Stomach (tissue), 9 donors: ENCODE data around the gene ERAL1. TPM values are rescaled to one million over a fixed set of nuclear protein-coding genes. Genes with fewer than 3 reads are reported as not detected.

Source experiments
- DNase-seq, 2 donors: peaks; one replicate each; pipeline versions ENCODE4 v3.0.0 to v3.0.0-alpha.2; 2013 to 2019
- H3K27ac ChIP-seq, 5 donors: fragments of 200-600 bp in 4 of 5; sonication (generic) in 4 of 5; one replicate each; pipeline ENCODE4 v1.5.1; 2013 to 2019; ENCODE audit warnings: mild to moderate bottlenecking in 1 of 5, moderate library complexity in 1 of 5
- H3K27me3 ChIP-seq, 3 donors: fragments of 200-600 bp; sonication (generic); one replicate each; pipeline ENCODE4 v1.5.1; 2017 to 2019; ENCODE audit warnings: mixed run types in 1 of 3
- H3K36me3 ChIP-seq, 4 donors: fragments of 200-600 bp; sonication (generic); 1 replicate in 3 of 4; 2 replicates in 1 of 4; pipeline ENCODE4 v1.5.1; 2016 to 2019
- H3K4me1 ChIP-seq, 4 donors: fragments of 200-600 bp; sonication (generic); one replicate each; pipeline ENCODE4 v1.5.1; 2016 to 2019
- H3K4me3 ChIP-seq, 4 donors: fragments of 200-600 bp; sonication (generic) in 3 of 4; one replicate each; pipeline ENCODE4 v1.5.1; 2016 to 2019; ENCODE audit warnings: mild to moderate bottlenecking in 1 of 4
- H3K9me3 ChIP-seq, 4 donors: fragments of 200-600 bp; sonication (generic); one replicate each; pipeline ENCODE4 v1.5.1; 2016 to 2019
- EP300 ChIP-seq: sonication (generic); formaldehyde crosslinking; IDR thresholded peaks from one replicate; pipeline ENCODE4 v1.6.1; 2017; ENCODE audit warnings: antibody characterized with exemption
- POLR2A ChIP-seq, 4 donors: fragments of 450-650 bp; IDR thresholded peaks; one replicate each; pipeline ENCODE4 v1.6.1; 2016; ENCODE audit warnings: antibody characterized with exemption in 4 of 4, control low read depth in 2 of 4, mild to moderate bottlenecking in 1 of 4, moderate library complexity in 1 of 4
- POLR2AphosphoS5 ChIP-seq, 3 donors: sonication (generic); formaldehyde crosslinking; IDR thresholded peaks; one replicate each; pipeline ENCODE4 v1.6.1; 2016; ENCODE audit warnings: antibody characterized with exemption in 3 of 3
- WGBS, 5 donors: extraction: QIAGEN DNeasy Blood & Tissue Kit in 3 of 5; methylation state at CpG; one replicate each; pipeline versions ENCODE4 v1.1.5 to v1.1.7; 2013 to 2018; 5-methylcytosine and 5-hydroxymethylcytosine counted together
- intact Hi-C: fragments of 100-400 bp; cut with DNase I; formaldehyde crosslinking; loops from one replicate; pipeline ENCODE4 v1.15.1; 2023; ENCODE audit warnings: low total_unique reads
- polyA plus RNA-seq, 3 donors: library from polyadenylated mRNA; stranded (reverse); fragments of 200-250 nt; gene quantifications; one replicate each; pipeline ENCODE4 v1.2.3, GENCODE V29; 2013
- total RNA-seq, 5 donors: library from RNA; depleted of rRNA; stranded (reverse); fragments of >200 nt; gene quantifications; one replicate each; pipeline versions ENCODE4 v1.1.0 to v1.2.3, GENCODE V29; 2014 to 2016
- TF ChIP-seq, protein P1 (sequence below), 7 experiments: fragments of 450-650 bp in 4 of 7; fragments of 200-600 bp in 3 of 7; sonication (generic) in 3 of 7; IDR thresholded peaks; one replicate each; pipeline ENCODE4 v1.5.1; 2016 to 2019; ENCODE audit warnings: antibody characterized with exemption in 7 of 7, control low read depth in 2 of 7, mild to moderate bottlenecking in 1 of 7
- donor health status: healthy with polysubstance abuse.
- donor health status: Bipolar disorder and iron deficiency.
- donor health status: healthy.

ERAL1 gene
- total and polyA plus RNA-seq, 8 donors = 23.1 to 97.0 (median 46.5) TPM

DNA sequence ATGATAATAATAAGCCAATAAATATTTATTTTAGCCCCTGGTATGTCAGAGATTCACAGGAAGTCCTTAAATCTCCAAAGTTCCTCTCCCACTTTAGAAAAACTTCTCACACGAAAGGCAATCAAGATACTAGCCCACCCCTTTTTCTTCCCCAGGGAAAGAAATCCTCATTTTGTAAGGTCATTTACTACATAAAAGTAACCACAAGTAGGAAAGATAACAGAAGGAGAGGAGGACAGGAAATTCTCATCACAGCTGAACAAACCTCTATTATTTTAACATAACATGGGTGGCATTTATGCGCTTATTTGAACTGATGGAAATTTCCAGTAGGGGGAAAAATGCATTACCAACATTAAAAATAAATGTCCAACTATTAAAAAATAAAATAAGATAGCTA lies 15.6 kb upstream of the ERAL1 start:
- no peaks in the 10 kb centered on the region for H3K9me3 ChIP-seq
- peaks cover 0 to 31% (median 21%) of the 10 kb centered on the region in 4 donors for H3K4me1 ChIP-seq
- DNase-seq = no peak
- TF ChIP-seq POLR2AphosphoS5 (IDR thresholded peaks at IDR 0.05) (no peak), EP300 (no peak), POLR2A (IDR thresholded peaks at IDR 0.05) (no peak)
- TF ChIP-seq, protein P1, sequence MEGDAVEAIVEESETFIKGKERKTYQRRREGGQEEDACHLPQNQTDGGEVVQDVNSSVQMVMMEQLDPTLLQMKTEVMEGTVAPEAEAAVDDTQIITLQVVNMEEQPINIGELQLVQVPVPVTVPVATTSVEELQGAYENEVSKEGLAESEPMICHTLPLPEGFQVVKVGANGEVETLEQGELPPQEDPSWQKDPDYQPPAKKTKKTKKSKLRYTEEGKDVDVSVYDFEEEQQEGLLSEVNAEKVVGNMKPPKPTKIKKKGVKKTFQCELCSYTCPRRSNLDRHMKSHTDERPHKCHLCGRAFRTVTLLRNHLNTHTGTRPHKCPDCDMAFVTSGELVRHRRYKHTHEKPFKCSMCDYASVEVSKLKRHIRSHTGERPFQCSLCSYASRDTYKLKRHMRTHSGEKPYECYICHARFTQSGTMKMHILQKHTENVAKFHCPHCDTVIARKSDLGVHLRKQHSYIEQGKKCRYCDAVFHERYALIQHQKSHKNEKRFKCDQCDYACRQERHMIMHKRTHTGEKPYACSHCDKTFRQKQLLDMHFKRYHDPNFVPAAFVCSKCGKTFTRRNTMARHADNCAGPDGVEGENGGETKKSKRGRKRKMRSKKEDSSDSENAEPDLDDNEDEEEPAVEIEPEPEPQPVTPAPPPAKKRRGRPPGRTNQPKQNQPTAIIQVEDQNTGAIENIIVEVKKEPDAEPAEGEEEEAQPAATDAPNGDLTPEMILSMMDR (IDR thresholded peaks at IDR 0.05) = no peak
- intact Hi-C loops = no loop called here
- no peak overlapping the region for H3K27ac ChIP-seq
- H3K4me3 ChIP-seq = no peak overlapping the region
- peaks cover 0 to 3% (median 0%) of the 10 kb centered on the region in 4 donors for H3K36me3 ChIP-seq
- H3K27me3 ChIP-seq = no peaks in the 10 kb centered on the region
- 85 to 98% (median 92%) methylated on average over 2 of the region's 2 CpGs for WGBS, 5 donors

DNA sequence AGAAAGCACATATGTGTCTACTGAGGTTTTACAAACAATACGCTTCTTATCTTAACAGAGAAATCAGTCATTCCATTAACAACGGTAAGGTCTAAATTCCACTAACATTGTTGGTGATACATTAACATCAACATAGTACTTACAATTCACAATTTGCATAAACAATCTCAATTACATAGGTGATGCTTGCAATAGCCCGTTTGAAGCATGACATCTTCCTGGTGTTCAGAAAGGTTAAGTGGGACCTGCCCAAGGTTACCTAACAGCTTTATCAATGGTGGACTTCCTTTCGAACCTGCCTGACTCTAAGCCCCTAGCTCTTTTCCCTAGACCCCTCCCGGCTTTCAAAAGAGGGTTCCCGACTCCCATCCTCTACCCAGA lies 12.9 kb upstream of the ERAL1 start:
- H3K27ac ChIP-seq = peak overlapping the region; percentile 79 to 90 (median 84)
- intact Hi-C loops = loop anchor here (10.0 kb wide), 1 partner anchor 77 kb away; no protein-coding TSS in a partner anchor
- peak overlapping the region; percentile 72 to 98 (median 84) for H3K4me3 ChIP-seq
- peaks cover 0 to 31% (median 21%) of the 10 kb centered on the region in 4 donors for H3K4me1 ChIP-seq
- no peaks in the 10 kb centered on the region for H3K36me3 ChIP-seq
- DNase-seq = peak in 1 of 2 donors; percentile 41
- WGBS, 5 donors = 0 to 3% (median 1%) methylated on average over 6 of the region's 6 CpGs
- H3K27me3 ChIP-seq = no peaks in the 10 kb centered on the region
- no peaks in the 10 kb centered on the region for H3K9me3 ChIP-seq
- no peak for TF ChIP-seq EP300
- no peak for TF ChIP-seq POLR2A (IDR thresholded peaks at IDR 0.05)
- TF ChIP-seq, protein P1 (IDR thresholded peaks at IDR 0.05) = no peak
- TF ChIP-seq POLR2AphosphoS5 (IDR thresholded peaks at IDR 0.05) = no peak

DNA sequence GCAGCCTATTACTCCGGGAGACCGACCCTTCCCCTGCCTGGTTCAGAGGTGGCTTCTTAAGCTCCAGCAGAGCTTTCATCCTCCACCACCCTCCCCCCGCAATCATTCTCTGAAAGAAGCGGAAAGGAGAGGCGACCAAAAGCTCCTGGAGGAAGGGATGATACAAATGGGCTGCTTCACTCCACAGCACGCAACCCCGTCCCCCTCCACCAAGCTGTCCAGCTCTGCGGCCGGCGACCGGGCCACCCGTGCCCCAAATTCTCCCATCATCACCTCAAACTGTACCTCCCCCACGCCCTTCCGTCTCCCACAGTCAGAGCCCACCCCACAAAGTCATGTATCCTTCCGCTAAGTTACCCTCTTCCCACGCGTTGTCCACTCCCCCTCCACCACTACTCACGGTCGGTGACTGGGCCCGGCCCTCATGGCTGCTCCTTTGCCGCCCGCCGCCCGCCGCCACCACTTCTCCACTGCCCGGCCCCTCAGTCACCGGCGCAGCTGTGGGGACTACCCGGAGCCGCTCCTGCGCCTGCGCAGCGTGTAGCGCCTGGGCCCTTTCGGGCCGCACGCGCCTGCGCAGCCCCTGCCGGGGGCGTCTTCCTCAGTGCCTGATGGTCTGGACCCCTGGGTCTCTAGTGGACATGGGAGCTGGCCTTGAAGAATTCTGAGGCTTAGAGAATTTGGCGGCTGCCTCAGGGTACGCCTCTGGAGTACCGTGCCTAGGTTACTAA lies 12.4 kb upstream of the ERAL1 start, which contains the start of gene FAM222B:
Gene FAM222B, minus strand, starts transcription at position 509 of the 731 bp plus-strand sequence. CDS start 76,123 bp downstream, outside the sequence.
- Histone ChIP-seq H3K36me3 (no peaks in the 10 kb centered on the region), H3K27ac (peak within 1 kb of the TSS; percentile 79 to 90 (median 84)), H3K27me3 (no peaks in the 10 kb centered on the region), H3K4me1 (peaks cover 0 to 31% (median 21%) of the 10 kb centered on the region in 4 donors), H3K9me3 (no peaks in the 10 kb centered on the region), H3K4me3 (peak within 1 kb of the TSS; percentile 72 to 98 (median 84))
- TF ChIP-seq, protein P1 (IDR thresholded peaks at IDR 0.05) = no peak
- peak in 1 of 4 donors; percentile 68 for TF ChIP-seq POLR2A (IDR thresholded peaks at IDR 0.05)
- no peak for TF ChIP-seq EP300
- TF ChIP-seq POLR2AphosphoS5 (IDR thresholded peaks at IDR 0.05) = peak in 2 of 3 donors; percentile 73 to 86
- intact Hi-C loops = loop anchor here (10.0 kb wide), 1 partner anchor 78 kb away; no protein-coding TSS in a partner anchor
- WGBS, 5 donors = 0 to 1% (median 0%) methylated on average over 23 to 44 of the region's 44 CpGs
- peak; percentile 84 to 96 for DNase-seq

DNA sequence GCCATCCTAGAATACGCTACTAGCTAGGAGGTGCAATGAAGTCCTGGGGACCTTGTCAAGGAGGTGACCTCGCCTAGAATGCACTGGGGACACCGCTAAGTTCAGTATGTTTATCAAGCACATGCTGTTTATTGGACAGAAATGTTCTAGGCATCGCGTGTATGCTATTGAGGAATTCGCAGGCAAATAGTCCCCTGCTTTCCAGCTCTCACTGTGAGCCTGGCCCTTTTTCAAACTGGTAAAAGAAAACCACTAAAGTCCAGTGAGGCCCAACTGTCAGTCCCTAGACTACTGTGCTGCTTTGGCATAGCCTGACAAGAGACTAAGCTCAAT lies 11.0 kb upstream of the ERAL1 start:
- Histone ChIP-seq H3K36me3 (no peaks in the 10 kb centered on the region), H3K27ac (no peak overlapping the region), H3K4me1 (peaks cover 0 to 31% (median 21%) of the 10 kb centered on the region in 4 donors), H3K4me3 (no peak overlapping the region), H3K9me3 (no peaks in the 10 kb centered on the region), H3K27me3 (no peaks in the 10 kb centered on the region)
- WGBS, 5 donors = 84 to 92% (median 87%) methylated on average over 6 of the region's 6 CpGs
- TF ChIP-seq POLR2AphosphoS5 (IDR thresholded peaks at IDR 0.05) (no peak), EP300 (no peak), POLR2A (IDR thresholded peaks at IDR 0.05) (no peak)
- TF ChIP-seq, protein P1 (IDR thresholded peaks at IDR 0.05) = no peak
- no peak for DNase-seq
- intact Hi-C loops = loop anchor here (10.0 kb wide), 1 partner anchor 79 kb away; no protein-coding TSS in a partner anchor
